Astrocyte of the spinal cord (primary cell): ENCODE data around the gene CNKSR3.

Experiments
- DNase-seq: peaks from one replicate; pipeline ENCODE4 v3.0.0; 2011; ENCODE audit warnings: low read depth, low spot score
- H3K4me3 ChIP-seq: 2 replicates; pipeline ENCODE4 v1.5.1; 2011; ENCODE audit warnings: low read depth, mild to moderate bottlenecking, low read length, moderate library complexity
- CTCF ChIP-seq: IDR thresholded peaks from 2 replicates; pipeline ENCODE4 v1.5.1; 2012; ENCODE audit warnings: low read depth, mild to moderate bottlenecking, low read length, inconsistent platforms
- in situ Hi-C: cut with HindIII; loops from 2 replicates; pipeline ENCODE4 v1.10.0; 2017; ENCODE audit warnings: low sequenced_read_pairs

The CNKSR3 gene

GRCh38 chr6:154383273-154383672 is 127.2 kb downstream of the CNKSR3 start:
- no peak overlapping the region for H3K4me3 ChIP-seq
- no peak for DNase-seq
- no peak for TF ChIP-seq CTCF
- in situ Hi-C loops = loop anchor here (25.0 kb wide), 1 partner anchor 221 kb away; no protein-coding TSS in a partner anchor

- no peak for TF ChIP-seq CTCF
- no peak for DNase-seq
- no peak overlapping the region for H3K4me3 ChIP-seq
- in situ Hi-C loops = loop anchor here (25.0 kb wide), 1 partner anchor 220 kb away; no protein-coding TSS in a partner anchor
Measured at GRCh38 chr6:154382740-154383139, 127.7 kb downstream of the CNKSR3 start.

GRCh38 chr6:154381548-154381947 is 128.9 kb downstream of the CNKSR3 start:
- no peak for TF ChIP-seq CTCF
- DNase-seq = no peak
- no peak overlapping the region for H3K4me3 ChIP-seq
- in situ Hi-C loops = loop anchor here (25.0 kb wide), 1 partner anchor 219 kb away; no protein-coding TSS in a partner anchor

- in situ Hi-C loops = loop anchor here (25.0 kb wide), 1 partner anchor 218 kb away; no protein-coding TSS in a partner anchor
- no peak for DNase-seq
- H3K4me3 ChIP-seq = no peak overlapping the region
- TF ChIP-seq CTCF = no peak
Measured at GRCh38 chr6:154380741-154381140, 129.7 kb downstream of the CNKSR3 start.

- no peak for TF ChIP-seq CTCF
- DNase-seq = no peak
- in situ Hi-C loops = loop anchor here (25.0 kb wide), 1 partner anchor 217 kb away; no protein-coding TSS in a partner anchor
- no peak overlapping the region for H3K4me3 ChIP-seq
Measured at GRCh38 chr6:154379585-154379984, 130.9 kb downstream of the CNKSR3 start.

- no peak overlapping the region for H3K4me3 ChIP-seq
- in situ Hi-C loops = loop anchor here (25.0 kb wide), 1 partner anchor 216 kb away; no protein-coding TSS in a partner anchor
- DNase-seq = no peak
- no peak for TF ChIP-seq CTCF
Measured at GRCh38 chr6:154378518-154378917, 132.0 kb downstream of the CNKSR3 start.
